HCT116 (cell line): ENCODE results near the gene TMEM144. TPM values are rescaled to one million over a fixed set of nuclear protein-coding genes. Genes with fewer than 3 reads are reported as not detected.

ENCODE experiments used
- ATAC-seq: fragments of 200-7000 bp; cut with Tn5 transposase; 2 replicates; pipeline ENCODE4 v1.9.1; 2020; ENCODE audit warnings: mild to moderate bottlenecking, moderate library complexity
- BruUV-seq: library from RNA; stranded (reverse); fragments of 400-500 nt; replicated peaks from 2 replicates; lab custom pipeline; 2021; lab: Mats Ljungman, UMichigan
- CTCF ChIA-PET: fragments of 300-600 bp; sonication (Branson Sonifier 250); formaldehyde crosslinking; loops from one replicate; lab custom pipeline; 2021; ENCODE audit warnings: antibody characterized with exemption; lab: Charles Lee
- POLR2A ChIA-PET: fragments of 300-600, 350-600 bp; sonication (Branson Sonifier 250); formaldehyde crosslinking; loops from one replicate; lab custom pipeline; 2021; ENCODE audit warnings: antibody characterized with exemption; lab: Charles Lee
- RAD21 ChIA-PET, 2 experiments: fragments of 300-600 bp; sonication (Branson Sonifier 250); formaldehyde crosslinking; loops; one replicate each; lab custom pipeline; 2023; ENCODE audit warnings: low total read pairs in 2 of 2; ENCODE audit not compliant: uncharacterized antibody in 2 of 2, unreplicated experiment in 2 of 2, low non-redundant PET in 1 of 2; lab: Charles Lee
- DNase-seq: peaks from one replicate; pipeline ENCODE4 v3.0.0-alpha.2; 2010; ENCODE audit warnings: low read depth, low spot score
- H2AFZ ChIP-seq: fragments of 200-600 bp; shearing (Covaris generic), sonication (generic); 2 replicates; pipeline ENCODE4 v1.6.1; 2017; ENCODE audit warnings: low read depth, mixed run types, mixed read lengths, antibody characterized with exemption, low read length; ENCODE audit not compliant: poor library complexity, severe bottlenecking
- H3K27ac ChIP-seq: 2 replicates; pipeline ENCODE4 v1.5.1; 2012; ENCODE audit warnings: low read depth, low read length
- H3K27me3 ChIP-seq: fragments of 200-600 bp; sonication (generic); 2 replicates; pipeline ENCODE4 v1.6.1; 2016; ENCODE audit warnings: mixed run types, low read length, mixed read lengths; ENCODE audit not compliant: insufficient read depth
- H3K36me3 ChIP-seq, 2 experiments: fragments of 200-500 bp in 1 of 2; fragments of 200-600 bp in 1 of 2; sonication (Bioruptor generic) in 1 of 2; sonication (generic) in 1 of 2; 2 replicates each; pipeline versions ENCODE4 v1.5.1 to v1.6.1; 2014 to 2016; ENCODE audit warnings: low read length in 2 of 2, inconsistent platforms in 1 of 2, mixed read lengths in 1 of 2, mixed run types in 1 of 2; ENCODE audit not compliant: insufficient read depth in 2 of 2, control insufficient read depth in 1 of 2
- H3K4me1 ChIP-seq, 2 experiments: fragments of 200-600 bp in 1 of 2; sonication (generic) in 1 of 2; 2 replicates each; pipeline versions ENCODE4 v1.5.1 to v1.6.1; 2012 to 2017; ENCODE audit warnings: low read length in 2 of 2, inconsistent platforms in 1 of 2, mild to moderate bottlenecking in 1 of 2, mixed read lengths in 1 of 2, mixed run types in 1 of 2, moderate library complexity in 1 of 2; ENCODE audit not compliant: insufficient read depth in 2 of 2, control insufficient read depth in 1 of 2
- H3K4me2 ChIP-seq: fragments of 200-600 bp; sonication (generic); 2 replicates; pipeline ENCODE4 v1.6.1; 2017; ENCODE audit warnings: mixed run types, low read length, mixed read lengths
- H3K4me3 ChIP-seq, 2 experiments: fragments of 200-600 bp in 1 of 2; sonication (generic) in 1 of 2; replicated peaks in 1 of 2; 2 replicates each; pipeline ENCODE4 v1.5.1; 2011 to 2016; ENCODE audit warnings: low read length in 2 of 2, control low read depth in 1 of 2, low read depth in 1 of 2, mild to moderate bottlenecking in 1 of 2, mixed read lengths in 1 of 2, mixed run types in 1 of 2
- H3K79me2 ChIP-seq: fragments of 200-600 bp; sonication (generic); 2 replicates; pipeline ENCODE4 v1.6.1; 2017; ENCODE audit warnings: mild to moderate bottlenecking, mixed run types, low read length, moderate library complexity, mixed read lengths; ENCODE audit not compliant: insufficient read depth
- H3K9ac ChIP-seq: fragments of 200-600 bp; sonication (generic); 2 replicates; pipeline ENCODE4 v1.6.1; 2016; ENCODE audit warnings: low read length, mixed read lengths
- H3K9me2 ChIP-seq: fragments of 200-600 bp; sonication (generic), shearing (Covaris generic); 2 replicates; pipeline ENCODE4 v1.6.1; 2017; ENCODE audit warnings: mixed run types, mild to moderate bottlenecking, moderate library complexity; ENCODE audit not compliant: insufficient read depth
- H3K9me3 ChIP-seq, 2 experiments: fragments of 200-500 bp in 1 of 2; fragments of 200-600 bp in 1 of 2; sonication (Bioruptor generic) in 1 of 2; sonication (generic) in 1 of 2; 2 replicates each; pipeline ENCODE4 v1.6.1; 2014 to 2017; ENCODE audit warnings: low read length in 2 of 2, mixed read lengths in 2 of 2, inconsistent platforms in 1 of 2, low read depth in 1 of 2, mild to moderate bottlenecking in 1 of 2, mixed run types in 1 of 2, moderate library complexity in 1 of 2; ENCODE audit not compliant: control insufficient read depth in 1 of 2, insufficient read depth in 1 of 2
- H4K20me1 ChIP-seq: fragments of 200-600 bp; sonication (generic), shearing (Covaris generic); 2 replicates; pipeline ENCODE4 v1.6.1; 2017; ENCODE audit warnings: mixed run types, mild to moderate bottlenecking, moderate library complexity; ENCODE audit not compliant: insufficient read depth
- ATF3 ChIP-seq: IDR thresholded peaks from 2 replicates; pipeline ENCODE4 v1.6.1; 2012
- CEBPB ChIP-seq: IDR thresholded peaks from 2 replicates; pipeline ENCODE4 v1.6.1; 2012; ENCODE audit warnings: low read depth
- EGR1 ChIP-seq: IDR thresholded peaks from 2 replicates; pipeline ENCODE4 v1.6.1; 2012; ENCODE audit warnings: low read depth
- ELF1 ChIP-seq: IDR thresholded peaks from 2 replicates; pipeline ENCODE4 v1.6.1; 2012; ENCODE audit warnings: low read depth, borderline replicate concordance
- EZH2 ChIP-seq: fragments of 200-600 bp; sonication (generic); IDR thresholded peaks from 2 replicates; pipeline ENCODE4 v1.6.1; 2017; ENCODE audit warnings: antibody characterized with exemption, mixed run types
- EZH2phosphoT487 ChIP-seq: fragments of 200-600 bp; IDR thresholded peaks from 2 replicates; pipeline ENCODE4 v1.6.1; 2018; ENCODE audit warnings: antibody characterized with exemption, borderline replicate concordance
- FOSL1 ChIP-seq: IDR thresholded peaks from 2 replicates; pipeline ENCODE4 v1.6.1; 2012; ENCODE audit warnings: low read depth
- POLR2A ChIP-seq: IDR thresholded peaks from 2 replicates; pipeline ENCODE4 v1.7.0; 2011; ENCODE audit warnings: borderline replicate concordance; ENCODE audit not compliant: insufficient read depth, insufficient read length; ENCODE audit errors: extremely low read depth
- SP1 ChIP-seq: IDR thresholded peaks from 2 replicates; pipeline ENCODE4 v1.6.1; 2012; ENCODE audit warnings: low read depth
- SRF ChIP-seq: IDR thresholded peaks from 2 replicates; pipeline ENCODE4 v1.6.1; 2012; ENCODE audit warnings: low read depth
- TCF7L2 ChIP-seq: IDR thresholded peaks from 2 replicates; pipeline ENCODE4 v1.7.0; 2011; ENCODE audit warnings: borderline replicate concordance, inconsistent platforms; ENCODE audit not compliant: insufficient read depth, insufficient read length; ENCODE audit errors: extremely low read depth
- YY1 ChIP-seq: IDR thresholded peaks from 2 replicates; pipeline ENCODE4 v1.6.1; 2011; ENCODE audit warnings: low read length, low read depth, moderate library complexity, mild to moderate bottlenecking; ENCODE audit not compliant: insufficient replicate concordance; ENCODE audit errors: extremely low read depth
- intact Hi-C: fragments of 100-400 bp; cut with micrococcal nuclease; formaldehyde crosslinking; loops from 2 replicates; pipeline ENCODE4 v1.10.0; 2022
- total RNA-seq: library from RNA; stranded (reverse); gene quantifications from one replicate; pipeline ENCODE4 v1.2.1, GENCODE V29; 2021; ENCODE audit not compliant: unreplicated experiment
- TF ChIP-seq, protein P1 (sequence below): IDR thresholded peaks from 2 replicates; pipeline ENCODE4 v1.6.1; 2011; ENCODE audit warnings: mild to moderate bottlenecking, low read length, moderate library complexity; ENCODE audit not compliant: insufficient replicate concordance; ENCODE audit errors: extremely low read depth

The TMEM144 gene
- total RNA-seq, 1 experiment from 2014 or later: 12.9 TPM

- RAD21 ChIA-PET: no interaction called here
- no peaks in the 10 kb centered on the region for H3K9me2 ChIP-seq
- no peak overlapping the region for H2AFZ ChIP-seq
- H3K4me2 ChIP-seq: no peak overlapping the region
- no peaks in the 10 kb centered on the region for H3K4me1 ChIP-seq
- intact Hi-C loops: no loop called here
- no peak overlapping the region for H3K27ac ChIP-seq
- no peaks in the 10 kb centered on the region for H3K79me2 ChIP-seq
- no TSS peak for BruUV-seq
- no peak for ATAC-seq
- POLR2A ChIA-PET: no interaction called here
- H3K9ac ChIP-seq: no peak overlapping the region
- TF ChIP-seq EZH2 (no peak), CEBPB (no peak), ATF3 (no peak), EGR1 (no peak), POLR2A (no peak), ELF1 (no peak)
- TF ChIP-seq, protein P1, sequence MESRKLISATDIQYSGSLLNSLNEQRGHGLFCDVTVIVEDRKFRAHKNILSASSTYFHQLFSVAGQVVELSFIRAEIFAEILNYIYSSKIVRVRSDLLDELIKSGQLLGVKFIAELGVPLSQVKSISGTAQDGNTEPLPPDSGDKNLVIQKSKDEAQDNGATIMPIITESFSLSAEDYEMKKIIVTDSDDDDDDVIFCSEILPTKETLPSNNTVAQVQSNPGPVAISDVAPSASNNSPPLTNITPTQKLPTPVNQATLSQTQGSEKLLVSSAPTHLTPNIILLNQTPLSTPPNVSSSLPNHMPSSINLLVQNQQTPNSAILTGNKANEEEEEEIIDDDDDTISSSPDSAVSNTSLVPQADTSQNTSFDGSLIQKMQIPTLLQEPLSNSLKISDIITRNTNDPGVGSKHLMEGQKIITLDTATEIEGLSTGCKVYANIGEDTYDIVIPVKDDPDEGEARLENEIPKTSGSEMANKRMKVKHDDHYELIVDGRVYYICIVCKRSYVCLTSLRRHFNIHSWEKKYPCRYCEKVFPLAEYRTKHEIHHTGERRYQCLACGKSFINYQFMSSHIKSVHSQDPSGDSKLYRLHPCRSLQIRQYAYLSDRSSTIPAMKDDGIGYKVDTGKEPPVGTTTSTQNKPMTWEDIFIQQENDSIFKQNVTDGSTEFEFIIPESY: no peak
- TF ChIP-seq, all 23 proteins: peak for 0
- Histone ChIP-seq H3K4me3 (no peak overlapping the region), H3K36me3 (no peaks in the 10 kb centered on the region), H4K20me1 (no peaks in the 10 kb centered on the region), H3K9me3 (no peaks in the 10 kb centered on the region), H3K27me3 (no peaks in the 10 kb centered on the region)
- CTCF ChIA-PET: no interaction called here
- no peak for DNase-seq
Observed at GRCh38 chr4:158236304-158237030, 26.2 kb downstream of the TMEM144 start.

DNA sequence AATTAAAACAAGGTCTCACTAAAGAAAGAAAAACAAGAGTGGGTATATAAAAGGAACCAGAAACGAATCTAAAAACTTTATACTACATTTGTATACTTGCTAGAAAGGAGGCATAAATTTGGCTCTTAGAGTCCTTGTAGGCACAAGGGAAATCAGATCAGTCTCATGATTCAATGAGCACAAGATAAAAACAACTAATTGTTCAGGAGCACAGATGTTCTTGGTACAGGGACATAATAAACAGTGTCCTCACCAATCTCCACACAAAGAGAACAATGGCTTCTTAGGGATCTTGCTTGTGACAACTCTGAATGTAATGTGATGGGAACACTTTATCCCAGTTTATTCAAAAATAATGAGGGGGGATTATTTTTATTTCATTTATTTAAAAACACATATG lies 28.3 kb downstream of the TMEM144 start:
- Histone ChIP-seq H3K4me2 (no peak overlapping the region), H3K27ac (no peak overlapping the region), H3K36me3 (no peaks in the 10 kb centered on the region), H3K9ac (no peak overlapping the region), H3K27me3 (no peaks in the 10 kb centered on the region), H3K4me1 (no peaks in the 10 kb centered on the region), H3K4me3 (no peak overlapping the region), H2AFZ (no peak overlapping the region), H4K20me1 (no peaks in the 10 kb centered on the region), H3K79me2 (no peaks in the 10 kb centered on the region), H3K9me2 (no peaks in the 10 kb centered on the region), H3K9me3 (no peaks in the 10 kb centered on the region)
- ChIA-PET CTCF (no interaction called here), POLR2A (no interaction called here), RAD21 (no interaction called here)
- TF ChIP-seq POLR2A (no peak), FOSL1 (no peak), TCF7L2 (no peak), YY1 (no peak), SP1 (no peak), ATF3 (no peak), EZH2phosphoT487 (no peak), SRF (no peak)
- DNase-seq (no peak), ATAC-seq (no peak)
- BruUV-seq: no TSS peak
- intact Hi-C loops: no loop called here
